Keratinocyte (primary cell): Measurements from ENCODE around the gene TARBP1. TPM values are rescaled to one million over a fixed set of nuclear protein-coding genes. Genes with fewer than 3 reads are reported as not detected.

Experiments used
- DNase-seq: peaks from one replicate; pipeline ENCODE4 v3.0.0-alpha.2; 2011; ENCODE audit warnings: low read depth, missing footprints, low spot score
- FAIRE-seq: peaks from 2 replicates; lab custom pipeline; 2011; peaks lifted over from hg19 to GRCh38; lab: Jason Lieb, UNC
- H2AFZ ChIP-seq: 2 replicates; pipeline ENCODE4 v1.6.0; 2012; ENCODE audit warnings: low read length, control low read depth, inconsistent platforms; ENCODE audit not compliant: control insufficient read depth
- H3K27ac ChIP-seq: 2 replicates; pipeline ENCODE4 v1.5.1; 2011; ENCODE audit warnings: low read length; ENCODE audit not compliant: control insufficient read depth, insufficient read depth
- H3K27me3 ChIP-seq: 3 replicates; pipeline ENCODE4 v1.6.0; 2011; ENCODE audit warnings: low read length; ENCODE audit not compliant: control insufficient read depth, insufficient read depth; ENCODE audit errors: extremely low read depth
- H3K36me3 ChIP-seq, 2 experiments: 2 replicates in 1 of 2; 3 replicates in 1 of 2; pipeline ENCODE4 v1.5.1; 2011; ENCODE audit warnings: low read length in 2 of 2, mild to moderate bottlenecking in 1 of 2; ENCODE audit not compliant: control insufficient read depth in 2 of 2, insufficient read depth in 2 of 2; ENCODE audit errors: extremely low read depth in 1 of 2
- H3K4me1 ChIP-seq: 3 replicates; pipeline ENCODE4 v1.5.1; 2011; ENCODE audit warnings: low read length; ENCODE audit not compliant: control insufficient read depth, insufficient read depth; ENCODE audit errors: extremely low read depth
- H3K4me2 ChIP-seq: 3 replicates; pipeline ENCODE4 v1.6.0; 2011; ENCODE audit warnings: low read depth, low read length; ENCODE audit not compliant: control insufficient read depth, insufficient read depth; ENCODE audit errors: extremely low read depth
- H3K4me3 ChIP-seq, 3 experiments: fragments of 200-600 bp in 1 of 3; sonication (generic) in 1 of 3; 2 replicates in 2 of 3; 3 replicates in 1 of 3; pipeline ENCODE4 v1.5.1; 2011 to 2016; ENCODE audit warnings: low read length in 3 of 3, mild to moderate bottlenecking in 3 of 3, control low read depth in 2 of 3, inconsistent platforms in 1 of 3, low read depth in 1 of 3, mixed read lengths in 1 of 3, mixed run types in 1 of 3, moderate library complexity in 1 of 3; ENCODE audit not compliant: control insufficient read depth in 2 of 3, insufficient read depth in 2 of 3; ENCODE audit errors: extremely low read depth in 1 of 3
- H3K79me2 ChIP-seq: 2 replicates; pipeline ENCODE4 v1.6.0; 2012; ENCODE audit warnings: low read length; ENCODE audit not compliant: control insufficient read depth, insufficient read depth
- H3K9ac ChIP-seq: 3 replicates; pipeline ENCODE4 v1.6.0; 2011; ENCODE audit warnings: low read length; ENCODE audit not compliant: control insufficient read depth, insufficient read depth; ENCODE audit errors: extremely low read depth
- H3K9me1 ChIP-seq: 3 replicates; pipeline ENCODE4 v1.6.0; 2011; ENCODE audit warnings: low read length; ENCODE audit not compliant: control insufficient read depth, insufficient read depth; ENCODE audit errors: extremely low read depth
- H3K9me3 ChIP-seq: 2 replicates; pipeline ENCODE4 v1.5.1; 2012; ENCODE audit warnings: low read depth, low read length; ENCODE audit not compliant: control insufficient read depth
- H4K20me1 ChIP-seq: 3 replicates; pipeline ENCODE4 v1.6.0; 2011; ENCODE audit warnings: low read length; ENCODE audit not compliant: control insufficient read depth, insufficient read depth; ENCODE audit errors: extremely low read depth
- EZH2 ChIP-seq: IDR thresholded peaks from one replicate; pipeline ENCODE4 v1.6.1; 2012; ENCODE audit warnings: inconsistent platforms, mild to moderate bottlenecking, low read length, moderate library complexity
- dilution Hi-C: fragments of 300-500 bp; cut with MboI; formaldehyde crosslinking; loops from one replicate; pipeline ENCODE4 v1.7.0; 2020; ENCODE audit warnings: low sequenced_read_pairs; ENCODE audit not compliant: extremely low pct_ligation_motif_present
- polyA plus RNA-seq, 5 experiments: library from polyadenylated mRNA; depleted of rRNA in 3 of 5; stranded (reverse) in 3 of 5; stranded (forward) in 1 of 5; unstranded in 1 of 5; fragments of >200 nt; gene quantifications; 1 replicate in 1 of 5; 2 replicates in 3 of 5; 3 replicates in 1 of 5; pipeline versions ENCODE4 v1.2.1 to v1.2.3, GENCODE V29; 2011 to 2012; ENCODE audit warnings: missing spikeins in 2 of 5, low read depth in 1 of 5, low replicate concordance in 1 of 5
- TF ChIP-seq, protein P1 (sequence below), 3 experiments: IDR thresholded peaks in 1 of 3; conservative IDR thresholded peaks in 1 of 3; optimal IDR thresholded peaks in 1 of 3; 2 replicates in 2 of 3; 3 replicates in 1 of 3; pipeline versions ENCODE3 to v1.5.1; 2011; ENCODE audit warnings: low read length in 3 of 3, mild to moderate bottlenecking in 3 of 3, moderate library complexity in 2 of 3, control low read depth in 1 of 3, inconsistent platforms in 1 of 3; ENCODE audit not compliant: insufficient read depth in 2 of 3; ENCODE audit errors: extremely low read depth in 1 of 3

The TARBP1 gene
- polyA plus RNA-seq, 1 donor (not counting 4 experiments of a cell fraction or from before 2014, with no cell fraction given), result 28.7 TPM

DNA sequence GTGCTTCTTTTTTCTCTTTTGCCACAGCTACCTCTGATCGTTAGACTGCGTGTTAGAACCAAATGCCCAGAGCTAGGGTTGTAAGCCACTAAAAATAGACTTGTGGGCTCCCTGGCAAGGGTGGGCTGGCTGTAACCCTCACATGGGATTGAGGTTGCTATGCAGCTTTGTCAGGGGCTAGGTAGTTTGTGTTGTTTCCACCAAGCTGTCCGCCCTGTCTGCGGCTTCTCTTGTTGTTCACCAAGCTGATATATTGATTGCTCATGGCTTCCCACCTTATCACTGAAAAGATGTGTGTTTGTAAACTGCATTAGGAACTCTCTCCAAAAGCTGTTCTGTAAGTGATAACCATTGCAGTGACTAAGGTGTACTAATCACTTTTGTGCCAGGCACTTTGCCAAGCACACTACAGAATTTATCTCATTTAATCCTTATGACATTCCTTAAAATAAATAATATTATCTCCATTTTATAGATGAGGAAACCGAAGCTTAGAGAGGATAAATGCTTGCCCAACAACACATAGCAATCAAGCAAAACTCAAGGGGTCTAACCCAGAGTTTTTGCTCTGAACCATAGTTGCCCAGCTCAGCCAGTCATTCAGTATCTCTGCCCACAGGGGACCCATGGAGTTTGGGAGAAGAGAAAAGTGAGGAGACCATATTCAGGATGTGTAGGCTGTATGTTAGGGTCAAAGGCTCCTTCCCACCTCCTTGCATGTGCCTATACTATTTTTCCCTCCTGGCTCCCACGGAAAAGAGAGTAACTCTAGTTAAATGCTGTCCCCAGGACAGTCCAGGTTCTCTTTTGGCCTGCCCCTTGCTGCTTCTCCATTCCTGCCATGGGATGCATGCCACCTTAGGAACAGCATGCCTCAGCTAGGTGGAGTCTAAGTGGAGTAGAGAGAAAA lies 42.2 kb upstream of the TARBP1 start:
- Histone ChIP-seq H3K9ac (no peak overlapping the region), H3K79me2 (no peaks in the 10 kb centered on the region), H3K27ac (no peak overlapping the region), H3K27me3 (no peaks in the 10 kb centered on the region), H3K4me1 (peaks cover 15% of the 10 kb centered on the region), H3K9me3 (no peaks in the 10 kb centered on the region), H3K36me3 (no peaks in the 10 kb centered on the region), H3K9me1 (no peaks in the 10 kb centered on the region), H2AFZ (no peak overlapping the region), H4K20me1 (no peaks in the 10 kb centered on the region), H3K4me2 (no peak overlapping the region), H3K4me3 (no peak overlapping the region)
- dilution Hi-C loops, result no loop called here
- FAIRE-seq (no peak), DNase-seq (no peak)
- TF ChIP-seq EZH2, result no peak
- TF ChIP-seq, protein P1, sequence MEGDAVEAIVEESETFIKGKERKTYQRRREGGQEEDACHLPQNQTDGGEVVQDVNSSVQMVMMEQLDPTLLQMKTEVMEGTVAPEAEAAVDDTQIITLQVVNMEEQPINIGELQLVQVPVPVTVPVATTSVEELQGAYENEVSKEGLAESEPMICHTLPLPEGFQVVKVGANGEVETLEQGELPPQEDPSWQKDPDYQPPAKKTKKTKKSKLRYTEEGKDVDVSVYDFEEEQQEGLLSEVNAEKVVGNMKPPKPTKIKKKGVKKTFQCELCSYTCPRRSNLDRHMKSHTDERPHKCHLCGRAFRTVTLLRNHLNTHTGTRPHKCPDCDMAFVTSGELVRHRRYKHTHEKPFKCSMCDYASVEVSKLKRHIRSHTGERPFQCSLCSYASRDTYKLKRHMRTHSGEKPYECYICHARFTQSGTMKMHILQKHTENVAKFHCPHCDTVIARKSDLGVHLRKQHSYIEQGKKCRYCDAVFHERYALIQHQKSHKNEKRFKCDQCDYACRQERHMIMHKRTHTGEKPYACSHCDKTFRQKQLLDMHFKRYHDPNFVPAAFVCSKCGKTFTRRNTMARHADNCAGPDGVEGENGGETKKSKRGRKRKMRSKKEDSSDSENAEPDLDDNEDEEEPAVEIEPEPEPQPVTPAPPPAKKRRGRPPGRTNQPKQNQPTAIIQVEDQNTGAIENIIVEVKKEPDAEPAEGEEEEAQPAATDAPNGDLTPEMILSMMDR (optimal IDR thresholded peaks at IDR 0.05 in 1 of 3, IDR thresholded peaks at IDR 0.05 in 1 of 3, conservative IDR thresholded peaks at IDR 0.05 in 1 of 3; ENCODE audit: extremely low read depth in 1 of 3, insufficient read depth in 2 of 3, low read length in 3 of 3), result no peak

DNA sequence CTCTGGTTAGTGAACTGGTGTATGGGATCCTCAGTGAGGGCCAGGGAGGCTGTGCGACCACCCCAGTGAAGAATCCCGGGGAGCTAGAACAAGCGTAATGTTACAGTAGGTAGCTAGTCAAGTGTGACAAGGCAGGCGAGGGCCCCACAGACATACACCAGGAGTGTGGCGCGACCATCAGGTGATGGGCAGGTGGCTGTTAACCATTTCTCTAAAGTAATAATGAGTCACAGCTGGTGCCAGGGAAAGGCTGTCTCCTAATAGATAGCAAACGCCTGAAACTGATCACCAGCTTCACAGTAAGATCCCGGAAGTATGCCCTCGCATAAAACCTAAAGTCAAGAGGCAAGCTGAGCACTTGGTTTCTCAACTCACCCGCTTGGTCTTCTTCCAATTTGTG lies 40.5 kb upstream of the TARBP1 start:
- no peak overlapping the region for H3K4me3 ChIP-seq
- no peaks in the 10 kb centered on the region for H3K36me3 ChIP-seq
- H3K9ac ChIP-seq, result no peak overlapping the region
- no peak for TF ChIP-seq EZH2
- TF ChIP-seq, protein P1 (optimal IDR thresholded peaks at IDR 0.05 in 1 of 3, IDR thresholded peaks at IDR 0.05 in 1 of 3, conservative IDR thresholded peaks at IDR 0.05 in 1 of 3; ENCODE audit: extremely low read depth in 1 of 3, insufficient read depth in 2 of 3, low read length in 3 of 3), result no peak
- peaks cover 27% of the 10 kb centered on the region for H3K4me1 ChIP-seq
- no peak overlapping the region for H2AFZ ChIP-seq
- no peaks in the 10 kb centered on the region for H3K27me3 ChIP-seq
- dilution Hi-C loops, result no loop called here
- H3K9me3 ChIP-seq, result no peaks in the 10 kb centered on the region
- H3K9me1 ChIP-seq, result no peaks in the 10 kb centered on the region
- H4K20me1 ChIP-seq, result no peaks in the 10 kb centered on the region
- no peaks in the 10 kb centered on the region for H3K79me2 ChIP-seq
- H3K27ac ChIP-seq, result no peak overlapping the region
- DNase-seq (no peak), FAIRE-seq (no peak)
- H3K4me2 ChIP-seq, result no peak overlapping the region
